ENCODE data around the gene SLC39A6. TPM values are rescaled to one million over a fixed set of nuclear protein-coding genes. Genes with fewer than 3 reads are reported as not detected.
"Not testable (repeated sequence)": the region's sequence is repeated elsewhere in the genome, so short reads cannot be mapped to it uniquely, and the experiment has no call there.

The SLC39A6 gene
- total and polyA plus RNA-seq, 2 experiments from 2014 or later = 48.3 to 59.6 TPM

DNA sequence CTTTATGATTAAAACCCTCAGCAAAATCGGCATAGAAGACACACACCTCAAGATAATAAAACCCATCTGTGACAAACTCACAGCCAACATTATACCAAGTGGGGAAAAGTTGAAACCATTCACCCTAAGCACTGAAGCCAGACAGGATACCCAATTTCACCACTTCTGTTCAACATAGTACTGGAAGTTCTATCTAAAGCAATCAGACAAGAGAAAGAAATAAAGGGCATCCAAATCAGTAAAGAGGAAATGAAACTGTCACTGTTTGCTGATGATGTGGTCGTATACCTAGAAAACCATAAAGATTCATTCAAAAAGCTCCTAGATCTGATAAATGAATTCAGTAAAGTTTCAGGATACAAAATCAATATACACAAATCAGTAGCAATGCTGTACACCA, 45.4 kb downstream of the SLC39A6 start:
- Histone ChIP-seq H2AFZ (no peak overlapping the region), H3K4me2 (no peak overlapping the region), H3K27me3 (no peaks in the 10 kb centered on the region), H3K9me2 (replicated peaks; ENCODE audit: insufficient read depth) (no peaks in the 10 kb centered on the region), H3K9me3 (ENCODE audit: low read depth) (no peaks in the 10 kb centered on the region), H3K4me1 (ENCODE audit: insufficient read depth) (no peaks in the 10 kb centered on the region), H3K4me3 (no peak overlapping the region), H3K27ac (no peak overlapping the region), H3K79me2 (no peaks in the 10 kb centered on the region), H4K20me1 (ENCODE audit: insufficient read depth, poor library complexity, severe bottlenecking) (no peaks in the 10 kb centered on the region), H3K36me3 (replicated peaks; ENCODE audit: insufficient read depth, low read depth) (no peaks in the 10 kb centered on the region)
- 76% methylated on average over 2 of the region's 2 CpGs for WGBS (ENCODE audit: low lambda C conversion rate, missing lambda C conversion rate)
- DNase-seq (ENCODE audit: low spot score) = no peak
- TF ChIP-seq, protein P1, sequence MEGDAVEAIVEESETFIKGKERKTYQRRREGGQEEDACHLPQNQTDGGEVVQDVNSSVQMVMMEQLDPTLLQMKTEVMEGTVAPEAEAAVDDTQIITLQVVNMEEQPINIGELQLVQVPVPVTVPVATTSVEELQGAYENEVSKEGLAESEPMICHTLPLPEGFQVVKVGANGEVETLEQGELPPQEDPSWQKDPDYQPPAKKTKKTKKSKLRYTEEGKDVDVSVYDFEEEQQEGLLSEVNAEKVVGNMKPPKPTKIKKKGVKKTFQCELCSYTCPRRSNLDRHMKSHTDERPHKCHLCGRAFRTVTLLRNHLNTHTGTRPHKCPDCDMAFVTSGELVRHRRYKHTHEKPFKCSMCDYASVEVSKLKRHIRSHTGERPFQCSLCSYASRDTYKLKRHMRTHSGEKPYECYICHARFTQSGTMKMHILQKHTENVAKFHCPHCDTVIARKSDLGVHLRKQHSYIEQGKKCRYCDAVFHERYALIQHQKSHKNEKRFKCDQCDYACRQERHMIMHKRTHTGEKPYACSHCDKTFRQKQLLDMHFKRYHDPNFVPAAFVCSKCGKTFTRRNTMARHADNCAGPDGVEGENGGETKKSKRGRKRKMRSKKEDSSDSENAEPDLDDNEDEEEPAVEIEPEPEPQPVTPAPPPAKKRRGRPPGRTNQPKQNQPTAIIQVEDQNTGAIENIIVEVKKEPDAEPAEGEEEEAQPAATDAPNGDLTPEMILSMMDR (IDR thresholded peaks at IDR 0.05; ENCODE audit: poor library complexity) = no peak
- TF ChIP-seq EZH2 (IDR thresholded peaks at IDR 0.05; ENCODE audit: borderline replicate concordance) (no peak), EZH2phosphoT487 (IDR thresholded peaks at IDR 0.05; ENCODE audit: low read depth, severe bottlenecking, unreplicated experiment) (no peak)

DNA sequence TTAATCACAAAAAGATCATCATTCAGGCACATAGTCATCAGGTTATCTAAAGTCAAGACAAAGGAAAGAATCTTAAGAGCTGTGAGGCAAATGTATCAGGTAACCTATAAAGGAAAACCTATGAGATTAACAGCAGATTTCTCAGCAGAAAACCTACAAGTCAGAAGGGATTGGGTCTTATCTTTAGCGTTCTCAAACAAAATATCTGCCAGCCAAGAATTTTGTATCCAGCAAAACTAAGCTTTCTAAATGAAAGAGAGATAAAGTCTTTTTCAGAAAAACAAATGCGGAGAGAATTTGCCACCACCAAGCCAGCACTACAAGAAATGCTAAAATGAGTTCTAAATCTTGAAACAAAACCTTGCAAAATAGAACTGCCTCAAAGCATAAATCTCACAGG, 48.0 kb downstream of the SLC39A6 start:
- H2AFZ ChIP-seq; H4K20me1 ChIP-seq (ENCODE audit: insufficient read depth, poor library complexity, severe bottlenecking); H3K36me3 ChIP-seq (replicated peaks; ENCODE audit: insufficient read depth, low read depth); H3K9me2 ChIP-seq (replicated peaks; ENCODE audit: insufficient read depth); H3K4me3 ChIP-seq; DNase-seq (ENCODE audit: low spot score); H3K9me3 ChIP-seq (ENCODE audit: low read depth); H3K79me2 ChIP-seq; H3K4me1 ChIP-seq (ENCODE audit: insufficient read depth); H3K4me2 ChIP-seq; H3K27ac ChIP-seq; H3K27me3 ChIP-seq: not testable (repeated sequence)
- WGBS (ENCODE audit: low lambda C conversion rate, missing lambda C conversion rate) = 91% methylated on average over 2 of the region's 2 CpGs

DNA sequence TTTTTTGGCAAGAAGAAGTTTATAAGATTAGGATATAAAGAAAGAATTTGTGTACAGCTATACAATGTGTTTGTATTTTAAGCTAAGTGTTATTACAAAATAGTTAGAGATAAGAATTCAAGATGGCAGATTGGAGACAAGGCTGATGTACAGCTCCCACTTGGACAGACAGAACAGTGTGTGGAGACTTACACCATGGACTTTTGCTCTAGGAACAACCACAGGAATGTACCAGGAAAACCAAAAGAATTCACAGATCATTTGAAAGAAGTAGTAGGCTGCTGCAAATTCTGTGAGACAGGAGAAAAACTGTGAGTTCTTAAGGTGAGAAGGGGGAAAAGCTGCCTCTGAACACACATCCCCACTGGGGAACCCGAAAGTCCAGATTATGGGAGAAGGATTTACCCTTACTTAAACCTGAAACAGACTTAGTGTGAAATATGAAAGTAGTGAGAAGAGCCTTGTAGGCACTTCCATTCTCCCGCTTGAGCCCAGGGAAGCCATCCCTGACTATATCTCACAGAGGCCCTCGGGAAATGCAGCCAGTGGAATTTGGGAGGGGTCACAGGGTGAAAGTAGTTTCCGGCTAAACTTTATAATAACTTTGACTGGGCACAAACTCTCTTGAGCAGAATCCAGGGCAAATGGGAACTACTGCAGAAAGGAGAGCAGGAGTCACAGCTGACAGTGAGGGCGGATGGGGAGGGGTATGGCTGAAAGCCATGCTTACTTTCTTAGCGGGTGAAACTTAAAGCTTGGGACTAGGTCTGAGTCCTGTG, 50.2 kb downstream of the SLC39A6 start:
- H3K4me1 ChIP-seq (ENCODE audit: insufficient read depth) = no peaks in the 10 kb centered on the region
- H2AFZ ChIP-seq = no peak overlapping the region
- no peak overlapping the region for H3K4me2 ChIP-seq
- no peak overlapping the region for H3K4me3 ChIP-seq
- no peaks in the 10 kb centered on the region for H3K9me2 ChIP-seq (replicated peaks; ENCODE audit: insufficient read depth)
- DNase-seq (ENCODE audit: low spot score) = no peak
- no peaks in the 10 kb centered on the region for H3K79me2 ChIP-seq
- no peaks in the 10 kb centered on the region for H3K27me3 ChIP-seq
- H3K36me3 ChIP-seq (replicated peaks; ENCODE audit: insufficient read depth, low read depth) = no peaks in the 10 kb centered on the region
- TF ChIP-seq EZH2 (IDR thresholded peaks at IDR 0.05; ENCODE audit: borderline replicate concordance) (no peak), EZH2phosphoT487 (IDR thresholded peaks at IDR 0.05; ENCODE audit: low read depth, severe bottlenecking, unreplicated experiment) (no peak)
- TF ChIP-seq, protein P1 (IDR thresholded peaks at IDR 0.05; ENCODE audit: poor library complexity) = no peak
- no peak overlapping the region for H3K27ac ChIP-seq
- WGBS (ENCODE audit: low lambda C conversion rate, missing lambda C conversion rate) = 90% methylated on average over 6 of the region's 6 CpGs
- H4K20me1 ChIP-seq (ENCODE audit: insufficient read depth, poor library complexity, severe bottlenecking) = no peaks in the 10 kb centered on the region
- H3K9me3 ChIP-seq (ENCODE audit: low read depth) = no peaks in the 10 kb centered on the region

DNA sequence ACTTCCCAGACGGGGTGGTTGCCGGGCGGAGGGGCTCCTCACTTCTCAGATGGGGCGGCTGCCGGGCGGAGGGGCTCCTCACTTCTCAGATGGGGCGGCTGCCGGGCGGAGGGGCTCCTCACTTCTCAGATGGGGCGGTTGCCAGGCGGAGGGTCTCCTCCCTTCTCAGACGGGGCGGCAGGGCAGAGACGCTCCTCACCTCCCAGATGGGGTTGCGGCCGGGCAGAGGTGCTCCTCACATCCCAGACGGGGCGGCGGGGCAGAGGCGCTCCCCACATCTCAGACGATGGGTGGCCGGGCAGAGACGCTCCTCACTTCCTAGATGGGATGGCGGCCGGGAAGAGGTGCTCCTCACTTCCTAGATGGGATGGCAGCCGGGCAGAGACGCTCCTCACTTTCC, 51.4 kb downstream of the SLC39A6 start:
- H3K27ac ChIP-seq; H3K79me2 ChIP-seq; H4K20me1 ChIP-seq (ENCODE audit: insufficient read depth, poor library complexity, severe bottlenecking); H3K4me1 ChIP-seq (ENCODE audit: insufficient read depth); H3K4me2 ChIP-seq; H3K9me2 ChIP-seq (replicated peaks; ENCODE audit: insufficient read depth); H3K9me3 ChIP-seq (ENCODE audit: low read depth); DNase-seq (ENCODE audit: low spot score); H3K4me3 ChIP-seq; H3K36me3 ChIP-seq (replicated peaks; ENCODE audit: insufficient read depth, low read depth); H3K27me3 ChIP-seq; H2AFZ ChIP-seq: not testable (repeated sequence)
- 100% methylated on average over 6 of the region's 27 CpGs for WGBS (ENCODE audit: low lambda C conversion rate, missing lambda C conversion rate)
